KMS-11 (cell line): Measurements from ENCODE around the gene ENTPD2.

Experiments used
- H2AFZ ChIP-seq: fragments of 200-600 bp; sonication (generic); 2 replicates; pipeline ENCODE4 v1.6.1; 2016; ENCODE audit warnings: antibody characterized with exemption, mixed run types, low read depth
- H3K27ac ChIP-seq: fragments of 200-600 bp; sonication (generic); 2 replicates; pipeline ENCODE4 v1.6.1; 2016; ENCODE audit warnings: mild to moderate bottlenecking, mixed run types
- H3K27me3 ChIP-seq: fragments of 200-600 bp; sonication (generic); 2 replicates; pipeline ENCODE4 v1.6.1; 2017; ENCODE audit warnings: mild to moderate bottlenecking, low read depth, mixed run types, moderate library complexity; ENCODE audit not compliant: insufficient read depth
- H3K36me3 ChIP-seq: fragments of 200-600 bp; sonication (generic); 2 replicates; pipeline ENCODE4 v1.6.1; 2017; ENCODE audit warnings: mild to moderate bottlenecking, mixed run types; ENCODE audit not compliant: insufficient read depth
- H3K4me1 ChIP-seq: fragments of 200-600 bp; sonication (generic); 2 replicates; pipeline ENCODE4 v1.6.1; 2016; ENCODE audit warnings: mild to moderate bottlenecking, low read depth, mixed run types; ENCODE audit not compliant: poor library complexity, severe bottlenecking
- H3K4me2 ChIP-seq: fragments of 200-600 bp; sonication (generic); 2 replicates; pipeline ENCODE4 v1.7.0; 2016; ENCODE audit warnings: mild to moderate bottlenecking, mixed run types
- H3K4me3 ChIP-seq: fragments of 200-600 bp; sonication (generic); IDR thresholded peaks from 2 replicates; pipeline ENCODE4 v1.6.1; 2017; ENCODE audit warnings: low read depth, low read length, mixed read lengths; ENCODE audit not compliant: insufficient read depth
- H3K79me2 ChIP-seq: fragments of 200-600 bp; sonication (generic); 2 replicates; pipeline ENCODE4 v1.6.1; 2016; ENCODE audit warnings: low read depth, mixed run types; ENCODE audit not compliant: insufficient read depth
- H3K9ac ChIP-seq: fragments of 200-600 bp; sonication (generic); 2 replicates; pipeline ENCODE4 v1.6.1; 2016; ENCODE audit warnings: mild to moderate bottlenecking, mixed run types
- H4K20me1 ChIP-seq: fragments of 200-600 bp; sonication (generic); 2 replicates; pipeline ENCODE4 v1.6.1; 2016; ENCODE audit warnings: mild to moderate bottlenecking, mixed run types; ENCODE audit not compliant: insufficient read depth
- CTCF ChIP-seq: fragments of 200-600 bp; sonication (generic); conservative IDR thresholded peaks from 2 replicates; pipeline ENCODE4 v1.6.1; 2017; ENCODE audit warnings: low read depth, mild to moderate bottlenecking, antibody characterized with exemption, low read length, moderate library complexity, mixed read lengths

The ENTPD2 gene

GRCh38 chr9:137029058-137029936, 24.6 kb downstream of the ENTPD2 start:
- Histone ChIP-seq H4K20me1 (no peaks in the 10 kb centered on the region), H3K27me3 (peaks cover 8% of the 10 kb centered on the region; the same call in 1 of the 2 replicates), H3K9ac (peak overlapping the region; percentile 54; the same call in 1 of the 2 replicates), H3K79me2 (no peaks in the 10 kb centered on the region), H3K4me3 (no peak overlapping the region), H3K4me2 (peak overlapping the region; percentile 88), H3K36me3 (no peaks in the 10 kb centered on the region), H3K4me1 (peaks cover 31% of the 10 kb centered on the region), H2AFZ (peak overlapping the region; percentile 91), H3K27ac (no peak overlapping the region)
- peak; percentile 85 for TF ChIP-seq CTCF

GRCh38 chr9:137028263-137029057, 25.4 kb downstream of the ENTPD2 start:
- no peaks in the 10 kb centered on the region for H3K36me3 ChIP-seq
- H3K27me3 ChIP-seq: peaks cover 8% of the 10 kb centered on the region; the same call in 1 of the 2 replicates
- peak overlapping the region; percentile 54; the same call in 1 of the 2 replicates for H3K9ac ChIP-seq
- no peaks in the 10 kb centered on the region for H3K79me2 ChIP-seq
- H3K4me1 ChIP-seq: peaks cover 31% of the 10 kb centered on the region
- peak overlapping the region; percentile 22; the same call in 1 of the 2 replicates for H3K27ac ChIP-seq
- peak overlapping the region; percentile 91 for H2AFZ ChIP-seq
- no peak overlapping the region for H3K4me3 ChIP-seq
- H4K20me1 ChIP-seq: no peaks in the 10 kb centered on the region
- no peak for TF ChIP-seq CTCF
- H3K4me2 ChIP-seq: peak overlapping the region; percentile 88

- Histone ChIP-seq H3K4me3 (no peak within 1 kb of the TSS), H3K79me2 (no peaks in the 10 kb centered on the region), H4K20me1 (no peaks in the 10 kb centered on the region), H3K36me3 (no peaks in the 10 kb centered on the region), H3K4me1 (peaks cover 27% of the 10 kb centered on the region), H3K27ac (peak within 1 kb of the TSS; percentile 22; the same call in 1 of the 2 replicates), H3K9ac (peak within 1 kb of the TSS; percentile 54; the same call in 1 of the 2 replicates), H3K4me2 (peak within 1 kb of the TSS; percentile 88), H2AFZ (peak within 1 kb of the TSS; percentile 91), H3K27me3 (peaks cover 8% of the 10 kb centered on the region; the same call in 1 of the 2 replicates)
- TF ChIP-seq CTCF: no peak
These were observed 26.2 kb downstream of the ENTPD2 start, which contains the start of gene ABCA2 for GRCh38 chr9:137027369-137028262. Gene ABCA2, minus strand, starts transcription at chr9:137028237. Its CDS starts 97 bp downstream, at chr9:137028140.

GRCh38 chr9:137026828-137027227, 27.0 kb downstream of the ENTPD2 start:
- Histone ChIP-seq H3K27ac (no peak overlapping the region), H2AFZ (no peak overlapping the region), H3K4me2 (no peak overlapping the region), H3K36me3 (no peaks in the 10 kb centered on the region), H4K20me1 (no peaks in the 10 kb centered on the region), H3K27me3 (peaks cover 8% of the 10 kb centered on the region; the same call in 1 of the 2 replicates), H3K79me2 (no peaks in the 10 kb centered on the region), H3K9ac (no peak overlapping the region), H3K4me3 (no peak overlapping the region), H3K4me1 (peaks cover 31% of the 10 kb centered on the region)
- TF ChIP-seq CTCF: no peak
